Neutrophil (primary cell): ENCODE results near the gene EXOC4.

Experiments used
- H3K27ac ChIP-seq: fragments of 200-600 bp; sonication (generic); 2 replicates; pipeline ENCODE4 v1.5.1; 2016; ENCODE audit warnings: mild to moderate bottlenecking, moderate library complexity
- H3K27me3 ChIP-seq: fragments of 200-600 bp; sonication (generic); 2 replicates; pipeline ENCODE4 v1.6.0; 2016; ENCODE audit warnings: mild to moderate bottlenecking
- H3K36me3 ChIP-seq: fragments of 200-600 bp; sonication (generic); 2 replicates; pipeline ENCODE4 v1.5.1; 2017
- H3K4me1 ChIP-seq, 2 experiments: fragments of 200-600 bp in 1 of 2; sonication (generic) in 1 of 2; 1 replicate in 1 of 2; 2 replicates in 1 of 2; pipeline versions ENCODE4 v1.5.1 to v1.6.1; 2013 to 2016; ENCODE audit warnings: low read depth in 1 of 2, low read length in 1 of 2, mild to moderate bottlenecking in 1 of 2, moderate library complexity in 1 of 2; ENCODE audit not compliant: control insufficient read depth in 1 of 2, insufficient read depth in 1 of 2
- H3K4me3 ChIP-seq, 2 experiments: fragments of 200-600 bp in 1 of 2; sonication (generic) in 1 of 2; 1 replicate in 1 of 2; 2 replicates in 1 of 2; pipeline ENCODE4 v1.5.1; 2013 to 2016; ENCODE audit warnings: low read depth in 1 of 2, low read length in 1 of 2, mild to moderate bottlenecking in 1 of 2, moderate library complexity in 1 of 2
- H3K9me3 ChIP-seq: fragments of 200-600 bp; sonication (generic); 2 replicates; pipeline ENCODE4 v1.5.1; 2016
- TF ChIP-seq, protein P1 (sequence below): fragments of 200-600 bp; sonication (generic); IDR thresholded peaks from 2 replicates; pipeline ENCODE4 v1.5.1; 2016; ENCODE audit warnings: antibody characterized with exemption

EXOC4 gene

DNA sequence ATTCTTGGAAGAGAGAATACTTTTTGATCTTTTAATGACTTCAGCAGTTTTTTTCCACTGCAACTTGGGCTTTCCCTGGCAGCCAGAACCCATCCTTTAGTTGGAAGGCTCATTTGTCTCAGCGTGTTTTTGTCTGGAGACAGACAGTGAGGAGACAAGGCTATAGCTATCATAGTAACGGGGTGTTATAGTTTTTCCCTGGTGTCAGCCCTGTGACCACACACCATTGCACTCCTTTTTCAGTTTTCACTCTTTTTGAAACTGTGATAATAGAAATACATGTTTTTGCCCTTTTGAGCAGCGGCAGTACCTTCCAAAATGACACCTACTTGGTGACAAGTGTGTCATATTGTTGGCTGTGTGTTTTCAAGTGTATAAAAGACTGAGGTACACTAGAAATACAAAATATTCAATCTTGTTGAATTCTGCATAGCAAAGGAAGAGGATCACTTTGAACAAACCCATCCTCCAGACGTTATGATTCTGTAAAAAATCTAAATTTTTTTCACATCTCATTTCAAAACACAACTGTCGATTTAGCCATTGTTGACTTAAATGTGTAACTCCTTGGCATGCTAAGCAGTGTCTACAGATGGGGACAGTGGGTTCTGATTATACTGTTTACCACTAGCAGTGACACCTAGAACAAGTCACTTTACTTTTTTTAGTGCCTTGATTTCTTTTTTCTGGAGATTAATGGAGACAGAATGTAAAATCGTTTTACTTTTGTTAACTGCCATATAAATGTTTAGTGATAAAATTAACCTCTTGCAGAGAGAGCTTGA lies 130.1 kb downstream of the EXOC4 start:
- Histone ChIP-seq H3K36me3 (no peaks in the 10 kb centered on the region), H3K4me1 (peaks cover 0 to 3% of the 10 kb centered on the region in 2 experiments), H3K27me3 (no peaks in the 10 kb centered on the region), H3K27ac (no peak overlapping the region), H3K9me3 (no peaks in the 10 kb centered on the region), H3K4me3 (no peak overlapping the region)
- TF ChIP-seq, protein P1, sequence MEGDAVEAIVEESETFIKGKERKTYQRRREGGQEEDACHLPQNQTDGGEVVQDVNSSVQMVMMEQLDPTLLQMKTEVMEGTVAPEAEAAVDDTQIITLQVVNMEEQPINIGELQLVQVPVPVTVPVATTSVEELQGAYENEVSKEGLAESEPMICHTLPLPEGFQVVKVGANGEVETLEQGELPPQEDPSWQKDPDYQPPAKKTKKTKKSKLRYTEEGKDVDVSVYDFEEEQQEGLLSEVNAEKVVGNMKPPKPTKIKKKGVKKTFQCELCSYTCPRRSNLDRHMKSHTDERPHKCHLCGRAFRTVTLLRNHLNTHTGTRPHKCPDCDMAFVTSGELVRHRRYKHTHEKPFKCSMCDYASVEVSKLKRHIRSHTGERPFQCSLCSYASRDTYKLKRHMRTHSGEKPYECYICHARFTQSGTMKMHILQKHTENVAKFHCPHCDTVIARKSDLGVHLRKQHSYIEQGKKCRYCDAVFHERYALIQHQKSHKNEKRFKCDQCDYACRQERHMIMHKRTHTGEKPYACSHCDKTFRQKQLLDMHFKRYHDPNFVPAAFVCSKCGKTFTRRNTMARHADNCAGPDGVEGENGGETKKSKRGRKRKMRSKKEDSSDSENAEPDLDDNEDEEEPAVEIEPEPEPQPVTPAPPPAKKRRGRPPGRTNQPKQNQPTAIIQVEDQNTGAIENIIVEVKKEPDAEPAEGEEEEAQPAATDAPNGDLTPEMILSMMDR, result no peak

DNA sequence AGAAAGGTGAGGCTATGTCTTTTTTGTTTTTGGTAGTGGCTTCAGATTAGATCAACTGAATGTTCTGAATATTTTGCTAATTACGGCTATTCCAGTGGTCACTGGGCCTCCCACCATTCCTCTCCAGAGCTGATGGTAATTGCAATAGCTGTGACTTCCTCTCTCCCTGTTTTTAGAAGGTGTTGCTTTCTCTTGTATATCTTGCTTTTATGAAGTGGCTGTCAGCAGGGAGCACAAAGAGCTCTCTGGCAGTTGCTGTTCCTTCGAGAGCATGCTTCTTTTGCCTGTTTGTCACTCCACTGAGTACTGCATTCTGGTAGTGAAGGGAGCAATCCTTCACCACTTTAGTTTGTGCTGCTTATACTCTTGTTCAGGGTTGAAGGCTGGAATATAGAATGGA lies 133.3 kb downstream of the EXOC4 start:
- no peak overlapping the region for H3K4me3 ChIP-seq
- TF ChIP-seq, protein P1, result no peak
- no peak overlapping the region for H3K27ac ChIP-seq
- no peaks in the 10 kb centered on the region for H3K9me3 ChIP-seq
- no peaks in the 10 kb centered on the region for H3K27me3 ChIP-seq
- peaks cover 0 to 3% of the 10 kb centered on the region in 2 experiments for H3K4me1 ChIP-seq
- H3K36me3 ChIP-seq, result no peaks in the 10 kb centered on the region

DNA sequence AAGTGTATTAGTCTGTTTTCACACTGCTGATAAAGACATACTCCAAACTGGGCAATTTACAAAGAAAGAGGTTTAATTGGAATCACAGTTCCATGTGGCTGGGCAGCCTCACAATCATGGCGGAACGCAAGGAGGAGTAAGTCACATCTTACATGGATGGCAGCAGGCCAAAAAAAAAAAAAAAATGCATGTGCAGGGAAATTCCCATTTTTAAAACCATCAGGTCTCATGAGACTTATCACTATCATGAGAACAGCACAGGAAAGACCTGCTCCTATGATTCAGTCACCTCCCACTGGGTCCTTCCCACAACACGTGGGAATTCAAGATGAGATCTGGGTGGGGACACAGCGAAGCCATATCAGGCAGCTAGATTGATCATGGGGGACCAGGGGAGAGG lies 136.8 kb downstream of the EXOC4 start:
- no peaks in the 10 kb centered on the region for H3K36me3 ChIP-seq
- peaks cover 4 to 8% of the 10 kb centered on the region in 2 experiments for H3K4me1 ChIP-seq
- TF ChIP-seq, protein P1, result no peak
- H3K4me3 ChIP-seq, result no peak overlapping the region
- H3K27ac ChIP-seq, result no peak overlapping the region
- no peaks in the 10 kb centered on the region for H3K9me3 ChIP-seq
- H3K27me3 ChIP-seq, result no peaks in the 10 kb centered on the region

DNA sequence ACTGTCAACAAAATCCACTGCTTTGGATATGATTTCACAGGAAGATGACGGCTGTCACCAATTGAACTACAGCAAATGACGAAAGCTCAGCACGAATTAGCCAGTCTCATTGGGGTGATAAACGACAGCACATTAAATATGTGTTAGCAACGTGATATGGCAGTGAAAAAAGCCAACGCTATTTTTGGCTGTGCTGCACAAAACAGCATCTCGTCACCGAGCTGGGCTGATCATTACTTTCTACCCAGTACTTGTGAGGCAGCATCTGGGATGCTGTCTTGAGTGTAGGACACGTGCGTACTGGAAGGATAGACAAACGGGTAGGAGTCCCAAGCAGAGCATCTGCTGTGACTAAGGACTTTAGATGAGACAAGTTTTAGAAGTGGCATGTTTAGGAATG lies 138.3 kb downstream of the EXOC4 start:
- no peak overlapping the region for H3K27ac ChIP-seq
- TF ChIP-seq, protein P1, result no peak
- no peaks in the 10 kb centered on the region for H3K27me3 ChIP-seq
- H3K4me1 ChIP-seq, result peaks cover 12 to 17% of the 10 kb centered on the region in 2 experiments
- no peak overlapping the region for H3K4me3 ChIP-seq
- H3K9me3 ChIP-seq, result no peaks in the 10 kb centered on the region
- no peaks in the 10 kb centered on the region for H3K36me3 ChIP-seq

DNA sequence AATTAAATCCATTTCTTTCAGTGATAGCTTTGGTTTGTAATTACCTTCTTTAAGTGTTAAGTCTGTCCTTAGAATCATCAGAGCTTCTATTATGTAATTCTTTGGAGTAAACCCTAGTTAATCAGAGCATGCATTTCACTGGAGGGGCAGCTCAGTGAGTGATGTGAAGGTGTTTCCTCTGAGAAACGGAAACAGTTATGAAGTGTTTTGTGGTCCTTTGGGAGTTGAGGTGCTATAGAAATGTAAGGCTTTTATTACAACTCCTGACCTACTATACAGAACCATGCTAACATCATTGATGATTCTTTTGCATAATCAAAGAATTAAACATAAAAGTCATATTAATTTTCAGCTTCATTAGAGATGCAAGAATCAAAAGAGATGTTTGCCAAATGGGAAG lies 141.5 kb downstream of the EXOC4 start:
- Histone ChIP-seq H3K4me3 (no peak overlapping the region), H3K36me3 (no peaks in the 10 kb centered on the region), H3K4me1 (peaks cover 17 to 26% of the 10 kb centered on the region in 2 experiments), H3K27ac (no peak overlapping the region), H3K9me3 (no peaks in the 10 kb centered on the region), H3K27me3 (no peaks in the 10 kb centered on the region)
- TF ChIP-seq, protein P1, result no peak
